Pancreas (tissue), 10 donors: Measurements from ENCODE around the gene SLAIN2. TPM values are rescaled to one million over a fixed set of nuclear protein-coding genes. Genes with fewer than 3 reads are reported as not detected.
"Not testable (repeated sequence)": the region's sequence is repeated elsewhere in the genome, so short reads cannot be mapped to it uniquely, and the experiment has no call there.

ENCODE experiments used
- ATAC-seq, 4 donors: fragments of 200-7000 bp; cut with Tn5 transposase; one replicate each; pipeline versions ENCODE4 v1.8.0 to v1.9.1; 2020; ENCODE audit warnings: mild to moderate bottlenecking in 4 of 4, moderate library complexity in 4 of 4
- DNase-seq, 6 donors: peaks; one replicate each; pipeline ENCODE4 v3.0.0-alpha.2; 2020
- FAIRE-seq: peaks from 2 replicates; lab custom pipeline; 2012; peaks lifted over from hg19 to GRCh38; lab: Jason Lieb, UNC
- H3K27ac ChIP-seq, 4 donors: fragments of 200-600 bp; sonication (generic); 1 replicate in 3 of 4; 2 replicates in 1 of 4; pipeline versions ENCODE4 v1.5.0 to v1.8.0; 2020
- H3K27me3 ChIP-seq, 4 donors: fragments of 200-600 bp; one replicate each; pipeline ENCODE4 v1.8.0; 2021
- H3K36me3 ChIP-seq, 3 donors: fragments of 200-600 bp; sonication (generic) in 1 of 3; one replicate each; pipeline versions ENCODE4 v1.5.0 to v1.8.0; 2020 to 2021
- H3K4me1 ChIP-seq, 3 donors: fragments of 200-600 bp; one replicate each; pipeline ENCODE4 v1.8.0; 2021
- H3K4me3 ChIP-seq, 4 donors: fragments of 200-600 bp; sonication (generic) in 2 of 4; one replicate each; pipeline versions ENCODE4 v1.5.0 to v1.8.0; 2020 to 2021
- H3K9me3 ChIP-seq, 4 donors: fragments of 200-600 bp; one replicate each; pipeline ENCODE4 v1.8.0; 2021
- CTCF ChIP-seq, 4 donors: fragments of 200-600 bp; sonication (generic) in 3 of 4; IDR thresholded peaks; one replicate each; pipeline versions ENCODE4 v1.5.0 to v1.8.0; 2021; ENCODE audit warnings: antibody characterized with exemption in 4 of 4
- WGBS, 2 donors: extraction: QIAGEN DNeasy Blood & Tissue Kit; methylation state at CpG; one replicate each; pipeline ENCODE4 v1.1.7; 2013; 5-methylcytosine and 5-hydroxymethylcytosine counted together
- intact Hi-C, 3 donors: fragments of 100-400 bp; cut with DNase I; formaldehyde crosslinking; loops; one replicate each; pipeline versions ENCODE4 v1.11.1 to v1.14.2; 2022
- polyA plus RNA-seq, 2 donors: library from polyadenylated mRNA; stranded (reverse); fragments of 200-250 nt; gene quantifications; one replicate each; pipeline ENCODE4 v1.2.3, GENCODE V29; 2013
- total RNA-seq, 6 donors: library from RNA; stranded (reverse); fragmentation: NEBNext Ultra II Directional in 4 of 6; extraction: Animal tissue kit (Norgen Biotek cat#: 25700) in 4 of 6; gene quantifications; one replicate each; pipeline versions ENCODE4 v1.2.1 to v1.2.4, GENCODE V29; 2021 to 2023
- donor health status: healthy with polysubstance abuse.
- donor health status: DM: no; HTN: no; CAD: no; lungs with moderate emphysema.
- donor health status: DM: no; HTN: no; CAD: no.
- donor health status: control.
- donor health status: control.
- donor health status: Bipolar disorder and iron deficiency.
- donor health status: DM: yes; HTN: yes; CAD: no.
- donor health status: DM: no; HTN: no; CAD: no.
- donor health status: DM: no; HTN: no; CAD: no.
- donor health status: DM: yes; HTN: yes; CAD: no.

Gene SLAIN2
- total and polyA plus RNA-seq, 8 donors: 7.0 to 41.4 (median 28.5) TPM

GRCh38 chr4:48311896-48312295 is 29.4 kb upstream of the SLAIN2 start:
- 71 to 86% methylated on average over 3 of the region's 3 CpGs for WGBS, 2 donors
- Histone ChIP-seq H3K4me1 (no peaks in the 10 kb centered on the region), H3K36me3 (no peaks in the 10 kb centered on the region), H3K4me3 (no peak overlapping the region), H3K9me3 (no peaks in the 10 kb centered on the region), H3K27ac (no peak overlapping the region), H3K27me3 (no peaks in the 10 kb centered on the region)
- no peak for TF ChIP-seq CTCF (IDR thresholded peaks at IDR 0.05)
- DNase-seq: no peak
- ATAC-seq: no peak
- intact Hi-C loops: no loop called here
- FAIRE-seq: no peak

- H3K4me3 ChIP-seq, FAIRE-seq, intact Hi-C loops: not testable (repeated sequence)
Measured at GRCh38 chr4:48314746-48315145, 26.6 kb upstream of the SLAIN2 start.

GRCh38 chr4:48315728-48316630 is 25.4 kb upstream of the SLAIN2 start:
- H3K9me3 ChIP-seq: no peaks in the 10 kb centered on the region
- peak in 1 of 4 donors; percentile 41 for TF ChIP-seq CTCF (IDR thresholded peaks at IDR 0.05)
- 32 to 40% methylated on average over 7 of the region's 7 CpGs for WGBS, 2 donors
- H3K36me3 ChIP-seq: no peaks in the 10 kb centered on the region
- intact Hi-C loops: no loop called here
- no peak overlapping the region for H3K27ac ChIP-seq
- FAIRE-seq: no peak
- DNase-seq: no peak
- H3K4me3 ChIP-seq: no peak overlapping the region
- no peaks in the 10 kb centered on the region for H3K27me3 ChIP-seq
- H3K4me1 ChIP-seq: no peaks in the 10 kb centered on the region
- peak in 2 of 4 donors; percentile 54 to 70 for ATAC-seq

More at GRCh38 chr4:48314746-48315145, 26.6 kb upstream of the SLAIN2 start:
- not testable (repeated sequence) for H3K4me1 ChIP-seq, H3K36me3 ChIP-seq, H3K27me3 ChIP-seq, ATAC-seq, DNase-seq, H3K9me3 ChIP-seq, H3K27ac ChIP-seq

GRCh38 chr4:48321312-48321711 is 20.0 kb upstream of the SLAIN2 start:
- intact Hi-C loops: no loop called here
- DNase-seq (no peak), ATAC-seq (no peak), FAIRE-seq (no peak)
- no peaks in the 10 kb centered on the region for H3K9me3 ChIP-seq
- no peaks in the 10 kb centered on the region for H3K27me3 ChIP-seq
- H3K27ac ChIP-seq: no peak overlapping the region
- no peaks in the 10 kb centered on the region for H3K36me3 ChIP-seq
- no peaks in the 10 kb centered on the region for H3K4me1 ChIP-seq
- WGBS, 2 donors: 85 to 98% methylated on average over 2 of the region's 2 CpGs
- TF ChIP-seq CTCF (IDR thresholded peaks at IDR 0.05): no peak
- no peak overlapping the region for H3K4me3 ChIP-seq

- TF ChIP-seq CTCF (IDR thresholded peaks at IDR 0.05): no peak
- H3K9me3 ChIP-seq: no peaks in the 10 kb centered on the region
- H3K27ac ChIP-seq: no peak overlapping the region
- 81 to 94% methylated on average over 2 of the region's 2 CpGs for WGBS, 2 donors
- ATAC-seq (no peak), FAIRE-seq (no peak), DNase-seq (no peak)
- H3K4me3 ChIP-seq: no peak overlapping the region
- no peaks in the 10 kb centered on the region for H3K36me3 ChIP-seq
- H3K4me1 ChIP-seq: no peaks in the 10 kb centered on the region
- H3K27me3 ChIP-seq: no peaks in the 10 kb centered on the region
- intact Hi-C loops: no loop called here
Measured at GRCh38 chr4:48322063-48322462, 19.3 kb upstream of the SLAIN2 start.
